GM13977 (cell line): Measurements from ENCODE around the gene GFM1.
"Not testable (repeated sequence)": the region's sequence is repeated elsewhere in the genome, so short reads cannot be mapped to it uniquely, and the experiment has no call there.

Experiments used
- DNase-seq: peaks from one replicate; pipeline ENCODE4 v3.0.0; 2012; ENCODE audit warnings: low spot score
- in situ Hi-C: fragments of 300-500 bp; cut with MboI; formaldehyde crosslinking; loops from one replicate; pipeline ENCODE4 v1.12.0; 2022; ENCODE audit warnings: low sequenced_read_pairs, low pct_unique_long_range_greater_than_20kb, mixed read lengths, inconsistent platforms; ENCODE audit not compliant: unreplicated experiment
- TF ChIP-seq, protein P1 (sequence below): IDR thresholded peaks from 2 replicates; pipeline ENCODE4 v1.5.1; 2012; ENCODE audit warnings: mild to moderate bottlenecking, control low read depth; ENCODE audit not compliant: insufficient read depth; ENCODE audit errors: extremely low read depth, missing control alignments

The GFM1 gene

DNA sequence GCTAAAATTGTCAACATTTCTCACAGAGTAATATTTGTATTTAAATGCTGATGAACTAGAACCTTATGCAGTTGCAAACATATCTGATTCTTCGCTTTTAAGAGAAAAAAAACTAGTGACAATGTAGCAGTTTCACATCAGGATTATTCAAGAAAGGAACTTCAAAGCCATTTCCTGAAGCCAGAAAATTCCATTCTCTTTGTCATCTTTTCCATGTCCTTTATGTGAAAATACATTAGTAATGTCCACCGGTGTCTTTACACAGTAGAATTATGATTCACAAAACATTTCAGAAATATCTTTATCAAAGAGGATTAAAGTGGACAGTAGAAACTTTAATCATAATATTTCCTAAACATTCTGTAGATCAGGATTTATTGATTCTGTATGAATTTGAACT, 40.8 kb downstream of the GFM1 start:
- no peak for DNase-seq
- in situ Hi-C loops: no loop called here
- TF ChIP-seq, protein P1, sequence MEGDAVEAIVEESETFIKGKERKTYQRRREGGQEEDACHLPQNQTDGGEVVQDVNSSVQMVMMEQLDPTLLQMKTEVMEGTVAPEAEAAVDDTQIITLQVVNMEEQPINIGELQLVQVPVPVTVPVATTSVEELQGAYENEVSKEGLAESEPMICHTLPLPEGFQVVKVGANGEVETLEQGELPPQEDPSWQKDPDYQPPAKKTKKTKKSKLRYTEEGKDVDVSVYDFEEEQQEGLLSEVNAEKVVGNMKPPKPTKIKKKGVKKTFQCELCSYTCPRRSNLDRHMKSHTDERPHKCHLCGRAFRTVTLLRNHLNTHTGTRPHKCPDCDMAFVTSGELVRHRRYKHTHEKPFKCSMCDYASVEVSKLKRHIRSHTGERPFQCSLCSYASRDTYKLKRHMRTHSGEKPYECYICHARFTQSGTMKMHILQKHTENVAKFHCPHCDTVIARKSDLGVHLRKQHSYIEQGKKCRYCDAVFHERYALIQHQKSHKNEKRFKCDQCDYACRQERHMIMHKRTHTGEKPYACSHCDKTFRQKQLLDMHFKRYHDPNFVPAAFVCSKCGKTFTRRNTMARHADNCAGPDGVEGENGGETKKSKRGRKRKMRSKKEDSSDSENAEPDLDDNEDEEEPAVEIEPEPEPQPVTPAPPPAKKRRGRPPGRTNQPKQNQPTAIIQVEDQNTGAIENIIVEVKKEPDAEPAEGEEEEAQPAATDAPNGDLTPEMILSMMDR: no peak

DNA sequence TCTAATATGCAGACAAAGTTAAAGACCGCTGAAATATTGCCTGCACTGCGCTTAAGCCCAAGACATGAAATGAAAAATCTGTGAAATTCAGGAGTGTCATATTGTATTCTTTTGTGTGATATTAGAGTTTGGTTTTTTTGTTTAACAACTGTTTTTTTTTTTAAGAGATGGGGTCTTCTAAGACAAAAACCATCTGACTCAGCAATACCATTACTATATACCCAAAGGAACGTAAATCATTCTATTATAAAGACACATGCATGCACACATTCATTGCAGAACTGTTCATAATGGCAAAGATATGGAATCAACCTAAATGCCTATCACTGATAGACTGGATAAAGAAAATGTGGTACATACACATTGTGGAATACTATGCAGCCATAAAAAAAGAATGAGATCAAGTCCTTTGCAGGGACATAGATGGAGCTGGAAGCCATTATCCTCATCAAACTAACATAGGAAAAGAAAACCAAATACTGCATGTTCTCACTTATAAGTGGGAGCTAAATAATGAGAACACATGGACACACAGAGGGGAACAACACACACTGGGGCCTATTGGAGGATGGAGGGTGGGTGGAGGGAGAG, 49.6 kb downstream of the GFM1 start:
- DNase-seq, in situ Hi-C loops: not testable (repeated sequence)

DNA sequence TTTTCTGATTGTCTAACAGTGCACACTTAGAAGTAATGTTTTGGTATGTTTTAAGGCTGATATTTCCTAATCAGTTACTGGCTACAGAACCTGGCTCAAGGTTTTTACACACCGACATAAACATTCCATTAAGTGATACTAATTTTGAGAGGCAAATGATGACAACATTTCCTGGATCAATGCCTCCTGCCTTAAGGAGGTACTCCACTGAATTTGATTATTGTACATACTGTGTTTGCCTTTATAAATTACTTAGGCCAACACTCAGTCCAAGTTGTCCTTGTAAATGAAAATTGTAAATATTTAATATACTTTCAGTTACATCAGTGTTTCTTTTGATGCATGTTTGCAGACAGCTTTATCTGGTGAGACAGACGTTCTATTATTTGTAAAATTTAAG, 52.3 kb downstream of the GFM1 start:
- in situ Hi-C loops: no loop called here
- no peak for DNase-seq
- TF ChIP-seq, protein P1: no peak

DNA sequence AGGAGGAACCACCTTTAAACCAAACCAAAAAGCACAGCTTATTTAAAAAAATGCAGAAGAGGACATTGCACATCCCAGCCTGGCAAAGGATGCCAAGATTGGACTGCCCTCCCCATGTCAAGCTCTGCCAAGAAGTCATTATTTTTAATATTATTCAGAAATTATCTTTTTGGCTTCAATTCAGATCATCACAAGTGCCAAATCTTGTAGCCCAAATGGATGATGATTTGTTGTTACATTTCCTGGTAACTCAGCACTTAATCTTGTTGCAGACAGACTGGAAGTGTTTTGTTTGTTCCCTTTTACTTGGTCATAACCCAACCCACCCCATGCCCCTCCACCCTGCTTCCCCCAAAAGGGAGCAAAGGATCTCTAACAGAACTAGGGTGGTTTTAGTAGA, 56.2 kb downstream of the GFM1 start:
- TF ChIP-seq, protein P1: no peak
- in situ Hi-C loops: no loop called here

DNA sequence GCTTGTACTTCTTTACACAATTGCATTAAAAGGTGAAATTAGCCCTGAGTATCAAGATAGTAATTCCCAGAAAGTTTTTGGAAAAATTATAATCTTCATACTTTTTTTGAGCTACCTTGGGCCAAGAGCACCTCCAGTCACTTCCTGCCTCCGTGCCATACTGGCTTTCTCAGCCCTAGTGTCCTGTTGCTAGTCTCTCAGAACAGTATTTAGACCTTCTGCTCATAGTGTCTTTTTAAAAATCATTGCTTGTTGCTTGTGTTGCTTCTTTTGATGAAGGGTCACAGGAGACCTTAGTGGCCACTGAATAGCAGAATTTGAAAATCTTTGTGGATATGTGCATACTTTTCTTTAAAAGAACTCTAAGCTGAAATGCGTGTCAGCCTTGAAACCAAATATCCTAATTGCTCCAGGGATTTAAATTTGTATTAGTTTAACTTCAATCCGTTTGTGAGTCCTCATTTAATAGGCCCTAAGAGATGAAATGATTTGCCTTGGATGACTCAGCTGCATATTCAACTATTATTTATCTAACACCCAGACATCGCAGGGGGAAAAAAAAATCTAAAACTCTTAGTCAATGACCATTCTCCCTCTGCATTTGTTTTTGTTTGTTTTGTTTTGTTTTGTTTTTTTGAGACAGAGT, 57.2 kb downstream of the GFM1 start:
- TF ChIP-seq, protein P1: no peak
- DNase-seq: no peak
- in situ Hi-C loops: no loop called here

More for the DNA sequence above, 56.2 kb downstream of the GFM1 start:
- no peak for DNase-seq

DNA sequence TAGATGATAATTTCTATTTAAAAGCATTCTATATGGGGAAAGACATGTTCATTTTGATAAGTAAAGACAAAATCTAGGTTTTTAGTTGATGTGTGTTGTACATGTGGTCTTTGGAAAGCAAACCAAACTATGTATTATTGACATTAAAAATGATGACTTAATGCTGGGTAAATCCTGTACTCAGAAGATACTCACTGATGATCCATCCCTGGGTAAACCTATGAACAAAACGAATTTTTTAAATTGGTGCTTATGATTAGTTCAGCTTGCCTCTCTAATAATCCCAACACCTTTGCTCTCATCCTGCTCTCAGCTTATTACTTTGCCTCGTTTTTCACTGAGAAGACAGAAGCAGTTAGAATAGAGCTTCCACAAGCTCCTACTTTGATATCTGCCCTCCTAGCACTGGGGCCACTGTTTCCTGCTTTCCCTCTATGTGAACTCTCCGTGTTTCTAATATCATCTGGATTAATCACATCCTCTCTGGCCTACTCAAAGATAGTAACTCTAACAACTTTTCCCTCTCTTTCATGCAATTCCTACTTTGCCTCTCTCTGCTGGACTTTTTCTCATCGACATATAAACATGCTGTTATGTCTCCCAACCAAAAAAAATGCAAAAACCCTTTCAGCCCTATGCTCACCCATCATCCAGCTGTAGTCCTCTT, 58.6 kb downstream of the GFM1 start:
- TF ChIP-seq, protein P1: no peak
- in situ Hi-C loops: no loop called here
- no peak for DNase-seq

DNA sequence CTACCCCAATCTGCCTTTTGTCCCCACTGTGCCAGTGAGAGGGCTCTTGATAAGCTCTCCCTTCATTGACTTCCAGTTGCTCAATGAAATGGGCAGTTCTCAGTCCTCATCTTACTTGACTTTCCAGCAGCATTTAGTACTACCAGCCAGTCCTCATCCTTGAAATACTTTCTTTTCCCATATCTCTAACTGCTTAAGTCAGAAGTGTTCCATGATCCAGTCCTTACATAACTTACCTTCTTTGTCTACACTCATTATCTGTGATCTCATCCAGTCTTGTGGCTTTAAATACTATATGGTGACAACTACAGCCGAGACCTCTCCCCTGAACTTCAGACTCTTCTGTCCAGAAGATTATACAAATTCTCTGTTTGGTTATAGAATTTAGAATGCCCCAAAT, 59.2 kb downstream of the GFM1 start:
- no peak for DNase-seq
- TF ChIP-seq, protein P1: no peak
- in situ Hi-C loops: no loop called here
